Measurements from ENCODE around the gene NOC4L. TPM values are rescaled to one million over a fixed set of nuclear protein-coding genes. Genes with fewer than 3 reads are reported as not detected.
"Not testable (repeated sequence)": the region's sequence is repeated elsewhere in the genome, so short reads cannot be mapped to it uniquely, and the experiment has no call there.

Gene NOC4L
- total RNA-seq, 1 donor from 2014 or later: 25.0 TPM

GRCh38 chr12:132123970-132124765, 20.1 kb upstream of the NOC4L start:
- no peak for DNase-seq (ENCODE audit: low spot score)

GRCh38 chr12:132124766-132125425, 19.4 kb upstream of the NOC4L start:
- no peak for DNase-seq (ENCODE audit: low spot score)

- DNase-seq (ENCODE audit: low spot score): no peak
These were observed 18.5 kb upstream of the NOC4L start for GRCh38 chr12:132125736-132126135.

GRCh38 chr12:132127041-132127440, 17.2 kb upstream of the NOC4L start:
- no peak for DNase-seq (ENCODE audit: low spot score)

- DNase-seq (ENCODE audit: low spot score): no peak
These were observed 15.2 kb upstream of the NOC4L start for GRCh38 chr12:132129007-132129406.

- DNase-seq (ENCODE audit: low spot score): no peak
These were observed 13.6 kb upstream of the NOC4L start for GRCh38 chr12:132130690-132131089.

- no peak for DNase-seq (ENCODE audit: low spot score)
These were observed 13.0 kb upstream of the NOC4L start for GRCh38 chr12:132131229-132131628.

GRCh38 chr12:132131952-132132351, 12.3 kb upstream of the NOC4L start:
- no peak for DNase-seq (ENCODE audit: low spot score)

GRCh38 chr12:132132609-132133430, 11.4 kb upstream of the NOC4L start:
- no peak for DNase-seq (ENCODE audit: low spot score)

- DNase-seq (ENCODE audit: low spot score): no peak
These were observed 10.2 kb upstream of the NOC4L start for GRCh38 chr12:132133952-132134652.

GRCh38 chr12:132134653-132135183, 9.5 kb upstream of the NOC4L start:
- not testable (repeated sequence) for DNase-seq (ENCODE audit: low spot score)

- DNase-seq (ENCODE audit: low spot score): not testable (repeated sequence)
These were observed 8.0 kb upstream of the NOC4L start for GRCh38 chr12:132136226-132136625.

- DNase-seq (ENCODE audit: low spot score): no peak
These were observed 6.7 kb upstream of the NOC4L start for GRCh38 chr12:132137483-132138125.

GRCh38 chr12:132138941-132139871, 5.1 kb upstream of the NOC4L start:
- no peak for DNase-seq (ENCODE audit: low spot score)

- no peak for DNase-seq (ENCODE audit: low spot score)
These were observed 4.3 kb upstream of the NOC4L start for GRCh38 chr12:132139912-132140311.

- no peak for DNase-seq (ENCODE audit: low spot score)
These were observed 3.8 kb upstream of the NOC4L start for GRCh38 chr12:132140501-132140900.

GRCh38 chr12:132140918-132141841, 3.1 kb upstream of the NOC4L start:
- DNase-seq (ENCODE audit: low spot score): no peak

GRCh38 chr12:132141976-132142678, 2.1 kb upstream of the NOC4L start:
- DNase-seq (ENCODE audit: low spot score): no peak
